WTC11 (cell line): ENCODE data around the gene IL23A.

Experiments used
- FOXJ3 ChIP-seq: sonication (generic); formaldehyde crosslinking; IDR thresholded peaks from 2 replicates; pipeline ENCODE4 v1.9.0; 2021; ENCODE audit warnings: missing genetic modification reagents, mild to moderate bottlenecking, borderline replicate concordance
- NR2C2 ChIP-seq: sonication (generic); formaldehyde crosslinking; IDR thresholded peaks from 2 replicates; pipeline ENCODE4 v1.8.0; 2022; ENCODE audit warnings: mild to moderate bottlenecking, missing genetic modification reagents
- SP1 ChIP-seq: sonication (generic); formaldehyde crosslinking; conservative IDR thresholded peaks from 2 replicates; pipeline ENCODE4 v1.8.1; 2022; ENCODE audit warnings: missing genetic modification reagents
- ZNF263 ChIP-seq: sonication (generic); formaldehyde crosslinking; IDR thresholded peaks from 2 replicates; pipeline ENCODE4 v1.8.1; 2022; ENCODE audit warnings: low read depth, mild to moderate bottlenecking, moderate library complexity, missing genetic modification reagents
- TF ChIP-seq, protein P1 (sequence below): sonication (generic); formaldehyde crosslinking; IDR thresholded peaks from 2 replicates; pipeline ENCODE4 v1.8.1; 2023; ENCODE audit warnings: mild to moderate bottlenecking, missing genetic modification reagents, moderate library complexity
- TF ChIP-seq, protein P2 (sequence below): sonication (generic); formaldehyde crosslinking; IDR thresholded peaks from 2 replicates; pipeline ENCODE4 v1.8.1; 2023; ENCODE audit warnings: mild to moderate bottlenecking, missing genetic modification reagents
- TF ChIP-seq, protein P3 (sequence below): sonication (generic); formaldehyde crosslinking; IDR thresholded peaks from 2 replicates; pipeline ENCODE4 v1.8.0; 2022; ENCODE audit warnings: mild to moderate bottlenecking, missing genetic modification reagents
- TF ChIP-seq, protein P4 (sequence below): fragments of 200-600 bp; IDR thresholded peaks from 2 replicates; pipeline ENCODE4 v1.8.0; 2022; ENCODE audit warnings: antibody characterized with exemption
- TF ChIP-seq, protein P5 (sequence below): sonication (generic); formaldehyde crosslinking; IDR thresholded peaks from 2 replicates; pipeline ENCODE4 v1.8.0; 2022; ENCODE audit warnings: mild to moderate bottlenecking, missing genetic modification reagents
- TF ChIP-seq, protein P6 (sequence below): sonication (generic); formaldehyde crosslinking; IDR thresholded peaks from 2 replicates; pipeline ENCODE4 v1.8.1; 2023; ENCODE audit warnings: mild to moderate bottlenecking, missing genetic modification reagents, borderline replicate concordance

DNA sequence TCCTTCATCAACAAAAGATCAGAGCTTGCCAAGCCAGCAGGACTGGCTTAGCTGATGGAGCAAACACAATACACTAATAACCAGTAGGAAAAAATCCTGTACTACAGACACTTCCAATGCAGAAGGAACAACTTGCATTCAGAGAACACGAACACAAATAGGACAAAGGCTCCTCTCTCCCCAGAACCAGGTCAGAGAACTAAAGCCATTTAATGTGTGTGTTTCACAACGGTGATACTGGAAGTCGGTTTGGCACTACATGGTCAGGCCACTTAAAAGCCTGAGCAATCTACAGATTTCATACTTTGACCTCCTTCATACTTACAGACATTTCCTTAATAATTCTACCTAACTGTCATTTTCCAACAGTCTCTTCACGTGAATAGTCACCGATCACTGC lies 44.9 kb upstream of the IL23A start:
- TF ChIP-seq, protein P1, sequence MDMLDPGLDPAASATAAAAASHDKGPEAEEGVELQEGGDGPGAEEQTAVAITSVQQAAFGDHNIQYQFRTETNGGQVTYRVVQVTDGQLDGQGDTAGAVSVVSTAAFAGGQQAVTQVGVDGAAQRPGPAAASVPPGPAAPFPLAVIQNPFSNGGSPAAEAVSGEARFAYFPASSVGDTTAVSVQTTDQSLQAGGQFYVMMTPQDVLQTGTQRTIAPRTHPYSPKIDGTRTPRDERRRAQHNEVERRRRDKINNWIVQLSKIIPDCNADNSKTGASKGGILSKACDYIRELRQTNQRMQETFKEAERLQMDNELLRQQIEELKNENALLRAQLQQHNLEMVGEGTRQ (CRISPR knock-in tag) = no peak
- TF ChIP-seq, protein P2, sequence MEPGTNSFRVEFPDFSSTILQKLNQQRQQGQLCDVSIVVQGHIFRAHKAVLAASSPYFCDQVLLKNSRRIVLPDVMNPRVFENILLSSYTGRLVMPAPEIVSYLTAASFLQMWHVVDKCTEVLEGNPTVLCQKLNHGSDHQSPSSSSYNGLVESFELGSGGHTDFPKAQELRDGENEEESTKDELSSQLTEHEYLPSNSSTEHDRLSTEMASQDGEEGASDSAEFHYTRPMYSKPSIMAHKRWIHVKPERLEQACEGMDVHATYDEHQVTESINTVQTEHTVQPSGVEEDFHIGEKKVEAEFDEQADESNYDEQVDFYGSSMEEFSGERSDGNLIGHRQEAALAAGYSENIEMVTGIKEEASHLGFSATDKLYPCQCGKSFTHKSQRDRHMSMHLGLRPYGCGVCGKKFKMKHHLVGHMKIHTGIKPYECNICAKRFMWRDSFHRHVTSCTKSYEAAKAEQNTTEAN (CRISPR knock-in tag) = no peak
- TF ChIP-seq, protein P3, sequence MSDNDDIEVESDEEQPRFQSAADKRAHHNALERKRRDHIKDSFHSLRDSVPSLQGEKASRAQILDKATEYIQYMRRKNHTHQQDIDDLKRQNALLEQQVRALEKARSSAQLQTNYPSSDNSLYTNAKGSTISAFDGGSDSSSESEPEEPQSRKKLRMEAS = no peak
- TF ChIP-seq, protein P4, sequence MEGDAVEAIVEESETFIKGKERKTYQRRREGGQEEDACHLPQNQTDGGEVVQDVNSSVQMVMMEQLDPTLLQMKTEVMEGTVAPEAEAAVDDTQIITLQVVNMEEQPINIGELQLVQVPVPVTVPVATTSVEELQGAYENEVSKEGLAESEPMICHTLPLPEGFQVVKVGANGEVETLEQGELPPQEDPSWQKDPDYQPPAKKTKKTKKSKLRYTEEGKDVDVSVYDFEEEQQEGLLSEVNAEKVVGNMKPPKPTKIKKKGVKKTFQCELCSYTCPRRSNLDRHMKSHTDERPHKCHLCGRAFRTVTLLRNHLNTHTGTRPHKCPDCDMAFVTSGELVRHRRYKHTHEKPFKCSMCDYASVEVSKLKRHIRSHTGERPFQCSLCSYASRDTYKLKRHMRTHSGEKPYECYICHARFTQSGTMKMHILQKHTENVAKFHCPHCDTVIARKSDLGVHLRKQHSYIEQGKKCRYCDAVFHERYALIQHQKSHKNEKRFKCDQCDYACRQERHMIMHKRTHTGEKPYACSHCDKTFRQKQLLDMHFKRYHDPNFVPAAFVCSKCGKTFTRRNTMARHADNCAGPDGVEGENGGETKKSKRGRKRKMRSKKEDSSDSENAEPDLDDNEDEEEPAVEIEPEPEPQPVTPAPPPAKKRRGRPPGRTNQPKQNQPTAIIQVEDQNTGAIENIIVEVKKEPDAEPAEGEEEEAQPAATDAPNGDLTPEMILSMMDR = no peak
- TF ChIP-seq SP1 (CRISPR knock-in tag) (no peak), FOXJ3 (no peak), NR2C2 (CRISPR knock-in tag) (no peak), ZNF263 (no peak)
- TF ChIP-seq, protein P5, sequence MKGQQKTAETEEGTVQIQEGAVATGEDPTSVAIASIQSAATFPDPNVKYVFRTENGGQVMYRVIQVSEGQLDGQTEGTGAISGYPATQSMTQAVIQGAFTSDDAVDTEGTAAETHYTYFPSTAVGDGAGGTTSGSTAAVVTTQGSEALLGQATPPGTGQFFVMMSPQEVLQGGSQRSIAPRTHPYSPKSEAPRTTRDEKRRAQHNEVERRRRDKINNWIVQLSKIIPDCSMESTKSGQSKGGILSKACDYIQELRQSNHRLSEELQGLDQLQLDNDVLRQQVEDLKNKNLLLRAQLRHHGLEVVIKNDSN (CRISPR knock-in tag) = no peak
- TF ChIP-seq, protein P6, sequence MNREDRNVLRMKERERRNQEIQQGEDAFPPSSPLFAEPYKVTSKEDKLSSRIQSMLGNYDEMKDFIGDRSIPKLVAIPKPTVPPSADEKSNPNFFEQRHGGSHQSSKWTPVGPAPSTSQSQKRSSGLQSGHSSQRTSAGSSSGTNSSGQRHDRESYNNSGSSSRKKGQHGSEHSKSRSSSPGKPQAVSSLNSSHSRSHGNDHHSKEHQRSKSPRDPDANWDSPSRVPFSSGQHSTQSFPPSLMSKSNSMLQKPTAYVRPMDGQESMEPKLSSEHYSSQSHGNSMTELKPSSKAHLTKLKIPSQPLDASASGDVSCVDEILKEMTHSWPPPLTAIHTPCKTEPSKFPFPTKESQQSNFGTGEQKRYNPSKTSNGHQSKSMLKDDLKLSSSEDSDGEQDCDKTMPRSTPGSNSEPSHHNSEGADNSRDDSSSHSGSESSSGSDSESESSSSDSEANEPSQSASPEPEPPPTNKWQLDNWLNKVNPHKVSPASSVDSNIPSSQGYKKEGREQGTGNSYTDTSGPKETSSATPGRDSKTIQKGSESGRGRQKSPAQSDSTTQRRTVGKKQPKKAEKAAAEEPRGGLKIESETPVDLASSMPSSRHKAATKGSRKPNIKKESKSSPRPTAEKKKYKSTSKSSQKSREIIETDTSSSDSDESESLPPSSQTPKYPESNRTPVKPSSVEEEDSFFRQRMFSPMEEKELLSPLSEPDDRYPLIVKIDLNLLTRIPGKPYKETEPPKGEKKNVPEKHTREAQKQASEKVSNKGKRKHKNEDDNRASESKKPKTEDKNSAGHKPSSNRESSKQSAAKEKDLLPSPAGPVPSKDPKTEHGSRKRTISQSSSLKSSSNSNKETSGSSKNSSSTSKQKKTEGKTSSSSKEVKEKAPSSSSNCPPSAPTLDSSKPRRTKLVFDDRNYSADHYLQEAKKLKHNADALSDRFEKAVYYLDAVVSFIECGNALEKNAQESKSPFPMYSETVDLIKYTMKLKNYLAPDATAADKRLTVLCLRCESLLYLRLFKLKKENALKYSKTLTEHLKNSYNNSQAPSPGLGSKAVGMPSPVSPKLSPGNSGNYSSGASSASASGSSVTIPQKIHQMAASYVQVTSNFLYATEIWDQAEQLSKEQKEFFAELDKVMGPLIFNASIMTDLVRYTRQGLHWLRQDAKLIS (CRISPR knock-in tag) = no peak
